Ovary (tissue), 3 donors: ENCODE results near the gene HERC4.

Experiments
- CTCF ChIP-seq, 3 donors: fragments of 450-650 bp in 2 of 3; fragments of 200-600 bp in 1 of 3; IDR thresholded peaks; one replicate each; pipeline versions ENCODE4 v1.5.1 to v1.8.0; 2016 to 2022; ENCODE audit warnings: antibody characterized with exemption in 3 of 3, mild to moderate bottlenecking in 1 of 3
- POLR2A ChIP-seq: fragments of 450-650 bp; IDR thresholded peaks from one replicate; pipeline ENCODE4 v1.6.1; 2017; ENCODE audit warnings: antibody characterized with exemption, mild to moderate bottlenecking, moderate library complexity
- donor health status: DM: no; HTN: no; CAD: no.

- TF ChIP-seq CTCF (IDR thresholded peaks at IDR 0.05) (no peak), POLR2A (no peak)
Measured at GRCh38 chr10:68047122-68047521, 28.0 kb downstream of the HERC4 start.
